ENCODE results near the gene PIWIL4.
A peak's percentile ranks its signal among the peaks of the same experiment; 100 is the strongest.
"Not testable (repeated sequence)": the region's sequence is repeated elsewhere in the genome, so short reads cannot be mapped to it uniquely, and the experiment has no call there.

Gene PIWIL4

GRCh38 chr11:94585399-94585798 lies 18.2 kb downstream of the PIWIL4 start:
- DNase-seq (ENCODE audit: low spot score) = no peak

- DNase-seq (ENCODE audit: low spot score) = no peak
Measured at GRCh38 chr11:94586546-94586945, 19.4 kb downstream of the PIWIL4 start.

- DNase-seq (ENCODE audit: low spot score) = no peak
Measured at GRCh38 chr11:94586978-94587377, 19.8 kb downstream of the PIWIL4 start.

DNA sequence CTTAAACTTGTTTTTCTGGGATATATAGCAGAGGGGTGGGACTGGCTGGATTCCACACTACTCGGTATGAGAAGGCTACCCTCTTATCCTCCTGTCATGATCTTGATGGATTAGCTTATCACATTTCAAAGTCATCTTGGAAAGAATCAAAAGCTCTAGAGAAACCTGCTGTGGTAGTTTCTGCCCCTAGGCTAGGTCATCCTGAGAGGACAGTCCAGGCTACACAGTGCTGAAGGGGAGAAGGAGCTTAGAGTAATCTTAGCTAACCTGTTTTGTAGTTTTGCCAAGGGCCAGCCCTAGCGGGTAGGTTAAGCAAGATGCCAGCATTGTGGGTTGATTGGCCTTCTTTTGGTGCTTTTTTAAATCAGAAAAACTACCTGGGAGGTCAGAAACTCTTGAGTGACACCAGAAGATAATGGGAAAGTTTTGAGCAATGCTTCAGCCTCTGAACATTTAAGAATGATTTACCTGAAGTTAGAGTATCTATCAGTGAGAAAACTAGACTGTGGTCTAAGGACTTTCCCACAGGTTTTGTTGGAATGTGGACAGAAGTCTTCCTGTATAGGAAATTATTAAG lies 21.3 kb downstream of the PIWIL4 start:
- no peak for DNase-seq (ENCODE audit: low spot score)

DNA sequence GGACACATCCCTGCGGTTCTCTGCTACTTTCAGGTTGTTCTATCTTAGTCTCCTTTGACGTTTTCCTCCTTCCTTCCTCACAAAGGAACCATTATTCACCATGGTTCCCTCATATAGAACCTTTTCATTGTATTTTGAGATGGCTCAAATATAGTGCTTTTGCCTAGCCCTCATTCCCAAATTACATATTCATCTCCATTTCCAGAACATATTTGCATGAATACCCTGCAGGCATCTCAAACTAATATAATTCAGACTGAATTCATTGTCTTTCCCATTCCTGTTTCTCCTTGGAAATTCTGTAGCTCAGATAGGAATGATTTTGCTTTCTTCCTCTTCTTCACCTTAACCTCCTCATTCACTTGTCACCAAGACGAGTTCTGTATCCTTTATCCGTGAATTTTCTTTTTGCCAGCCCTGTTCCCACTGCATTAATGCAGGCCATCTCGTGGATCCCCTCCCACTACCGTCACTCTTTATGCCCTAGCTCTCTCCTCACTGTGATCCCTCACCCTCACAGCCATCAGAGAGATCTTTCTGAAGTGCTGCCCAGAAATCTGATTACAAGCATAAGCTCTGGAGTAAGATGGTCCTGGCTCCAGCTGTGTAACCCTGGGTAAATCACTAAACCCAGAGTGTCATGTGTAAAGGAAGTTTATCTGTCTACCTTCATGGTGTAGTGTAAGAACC lies 23.3 kb downstream of the PIWIL4 start:
- DNase-seq (ENCODE audit: low spot score) = no peak

DNA sequence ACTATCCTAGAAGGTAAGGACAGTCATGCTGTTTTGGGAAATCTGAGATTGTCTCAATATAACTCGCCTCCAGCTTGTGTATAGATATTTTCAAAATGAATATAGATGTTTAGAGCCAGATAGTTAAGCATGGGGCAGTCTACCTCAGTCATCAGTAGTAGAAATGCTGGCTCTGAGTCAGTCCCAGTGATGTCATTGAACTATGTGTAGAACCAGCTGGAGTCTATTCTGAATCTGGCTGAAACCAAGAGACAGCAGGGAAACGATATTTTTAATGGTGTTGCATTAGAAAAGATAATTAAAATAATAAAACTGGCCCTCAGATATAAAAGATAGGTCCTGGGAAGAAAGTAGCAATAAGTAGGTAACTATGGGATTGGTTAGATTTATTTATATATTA lies 25.9 kb downstream of the PIWIL4 start:
- no peak for DNase-seq (ENCODE audit: low spot score)

- DNase-seq (ENCODE audit: low spot score) = no peak
Measured at GRCh38 chr11:94595076-94595475, 27.9 kb downstream of the PIWIL4 start.

- no peak for DNase-seq (ENCODE audit: low spot score)
Measured at GRCh38 chr11:94597896-94598295, 30.7 kb downstream of the PIWIL4 start.

- DNase-seq (ENCODE audit: low spot score) = no peak
Measured at GRCh38 chr11:94599510-94599909, 32.3 kb downstream of the PIWIL4 start.

DNA sequence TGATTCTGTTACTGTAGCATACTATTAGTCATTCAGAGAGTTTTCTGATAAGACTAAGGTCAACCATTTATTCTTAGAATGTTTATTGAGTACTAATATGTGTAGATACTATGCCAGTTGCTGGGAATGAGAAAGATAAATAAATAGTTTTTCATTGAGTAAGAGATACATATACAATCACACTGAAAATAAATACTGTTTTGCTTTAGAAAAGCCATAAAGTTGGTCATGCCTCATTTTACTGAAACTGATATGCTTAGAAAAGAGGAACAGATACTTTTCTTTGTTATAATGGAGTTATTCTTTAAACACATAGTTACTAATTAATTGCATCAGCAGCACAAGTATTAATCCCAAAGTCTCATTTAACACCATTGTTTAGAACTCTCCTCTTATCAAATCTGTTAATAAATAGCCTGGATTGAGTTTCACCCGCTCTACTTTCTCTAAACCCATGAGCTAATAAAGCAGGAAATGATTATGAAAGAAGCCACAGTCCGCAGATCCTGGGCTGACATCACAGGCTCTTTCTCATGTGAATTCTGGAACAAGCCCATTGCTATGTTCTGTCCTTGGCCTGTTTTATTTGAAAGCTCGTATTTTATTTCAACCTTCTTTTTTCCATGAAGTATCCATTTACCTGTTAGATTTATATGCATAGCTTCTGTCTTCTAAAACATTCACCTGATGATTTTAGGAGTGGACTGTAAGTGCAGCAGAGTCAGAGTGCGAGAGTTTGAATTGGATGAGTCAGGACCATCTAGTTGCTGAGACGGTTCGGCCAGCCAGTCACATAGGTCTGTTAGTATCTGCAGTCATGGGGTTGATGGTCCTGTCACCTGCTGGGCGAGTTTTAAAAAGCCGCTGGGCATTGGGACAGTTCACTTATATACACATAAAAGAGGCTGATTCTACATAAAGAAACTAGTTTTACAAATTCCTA lies 35.5 kb downstream of the PIWIL4 start:
- no peak for DNase-seq (ENCODE audit: low spot score)

GRCh38 chr11:94603587-94603986 lies 36.4 kb downstream of the PIWIL4 start:
- no peak for DNase-seq (ENCODE audit: low spot score)

- no peak for DNase-seq (ENCODE audit: low spot score)
Measured at GRCh38 chr11:94604482-94604881, 37.3 kb downstream of the PIWIL4 start.

- DNase-seq (ENCODE audit: low spot score) = no peak
Measured at GRCh38 chr11:94613120-94613519, 46.0 kb downstream of the PIWIL4 start.

- peak; percentile 30 for DNase-seq (ENCODE audit: low spot score)
Measured at GRCh38 chr11:94623120-94623735, 56.1 kb downstream of the PIWIL4 start.

GRCh38 chr11:94625422-94625821 lies 58.3 kb downstream of the PIWIL4 start:
- DNase-seq (ENCODE audit: low spot score) = not testable (repeated sequence)

- DNase-seq (ENCODE audit: low spot score) = not testable (repeated sequence)
Measured at GRCh38 chr11:94627003-94627560, 59.9 kb downstream of the PIWIL4 start.

DNA sequence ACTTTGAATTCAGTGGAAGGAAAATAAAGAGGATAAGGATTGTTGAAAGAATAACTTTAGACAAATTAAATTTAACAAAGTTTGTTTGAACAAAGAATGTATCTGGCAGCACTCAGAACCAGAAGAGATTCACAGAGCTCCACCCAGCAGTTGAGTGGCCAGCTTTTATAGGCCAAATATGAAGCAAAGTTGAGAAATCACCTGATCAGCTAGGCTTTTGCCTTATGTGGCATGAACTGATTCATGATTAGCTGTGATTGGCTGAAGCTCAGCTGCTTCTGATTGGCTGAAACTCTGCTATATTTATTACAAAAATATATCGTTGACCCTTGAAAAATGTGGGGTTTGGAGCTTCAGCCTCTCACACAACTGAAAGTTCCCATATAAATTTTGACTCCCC lies 62.6 kb downstream of the PIWIL4 start:
- no peak for DNase-seq (ENCODE audit: low spot score)

DNA sequence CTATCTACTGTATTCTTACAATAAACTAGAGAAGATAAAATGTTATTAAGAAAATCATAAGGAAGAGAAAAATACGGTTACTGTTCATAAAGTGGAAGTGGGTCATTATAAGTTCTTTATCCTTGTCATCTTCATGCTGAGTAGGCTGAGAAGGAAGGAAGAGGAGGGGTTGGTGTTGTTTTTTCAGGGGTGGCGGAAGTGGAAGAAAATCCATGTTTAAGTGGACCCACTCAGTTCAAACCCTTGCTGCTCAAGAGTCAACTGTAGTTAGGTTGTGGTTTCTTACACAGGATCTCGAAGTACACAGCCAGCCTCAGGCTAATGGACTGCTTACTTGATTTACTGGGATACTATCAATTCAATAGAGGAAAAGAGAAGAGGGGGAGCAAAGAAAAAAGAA lies 63.1 kb downstream of the PIWIL4 start:
- DNase-seq (ENCODE audit: low spot score) = no peak

DNA sequence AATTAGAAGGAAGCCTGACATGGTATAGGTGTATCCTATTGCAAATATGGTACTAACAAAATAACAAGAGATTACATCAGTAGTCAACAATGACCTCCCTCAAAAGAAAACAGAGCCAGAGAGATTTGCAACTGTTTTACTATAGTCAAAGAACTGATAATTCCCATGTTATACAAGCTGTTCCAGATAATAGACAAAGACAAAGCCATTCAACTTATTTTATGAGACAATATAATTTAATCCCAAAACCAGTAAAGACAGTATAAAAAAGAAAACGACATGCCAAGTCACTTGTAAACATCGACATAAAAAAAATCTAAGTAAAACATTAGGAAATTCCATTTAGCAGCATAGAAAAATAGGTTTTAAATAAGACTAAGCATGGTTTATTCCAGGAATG lies 65.2 kb downstream of the PIWIL4 start:
- DNase-seq (ENCODE audit: low spot score) = no peak

- no peak for DNase-seq (ENCODE audit: low spot score)
Measured at GRCh38 chr11:94635072-94635471, 67.9 kb downstream of the PIWIL4 start.

DNA sequence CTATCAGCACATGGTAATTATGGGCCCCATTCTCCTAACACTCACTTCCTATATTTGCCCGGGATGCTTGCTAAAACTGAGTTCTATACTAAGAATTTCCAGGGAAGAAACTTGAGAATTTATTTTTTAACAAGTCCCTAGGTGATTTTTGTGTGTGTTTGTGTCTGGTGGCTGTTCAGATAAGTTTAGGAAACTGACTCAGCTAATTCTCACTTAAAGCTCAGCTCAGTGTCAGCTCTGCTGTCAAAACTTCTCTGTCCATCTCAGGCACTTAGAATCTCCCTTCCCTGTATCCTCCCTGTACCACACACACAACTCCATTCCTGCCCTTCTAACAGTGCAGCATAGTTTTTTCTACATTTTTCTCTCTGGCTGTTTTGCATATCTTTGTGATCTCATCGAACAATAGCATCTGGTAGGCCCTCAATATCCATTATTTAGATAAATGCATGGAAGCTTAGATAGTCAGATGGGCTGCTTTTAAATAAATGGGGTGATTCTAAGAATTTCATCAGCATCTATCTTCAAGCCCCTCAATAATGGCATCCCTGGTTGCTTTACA lies 69.3 kb downstream of the PIWIL4 start:
- no peak for DNase-seq (ENCODE audit: low spot score)
